Parathyroid adenoma (tissue), 2 donors: ENCODE data around the gene NOC2L.
A peak's percentile ranks its signal among the peaks of the same experiment; 100 is the strongest.

ENCODE experiments used
- H2AFZ ChIP-seq: fragments of 300-600 bp; sonication (generic); one replicate; pipeline ENCODE4 v1.7.0; 2017; ENCODE audit warnings: antibody characterized with exemption, mild to moderate bottlenecking
- H3K27ac ChIP-seq: fragments of 300-600 bp; sonication (generic); one replicate; pipeline ENCODE4 v1.7.0; 2017
- H3K27me3 ChIP-seq: fragments of 300-600 bp; sonication (generic); one replicate; pipeline ENCODE4 v1.7.0; 2017; ENCODE audit warnings: low read length; ENCODE audit not compliant: control insufficient read depth, insufficient read depth
- H3K36me3 ChIP-seq: fragments of 300-600 bp; sonication (generic); one replicate; pipeline ENCODE4 v1.7.0; 2017; ENCODE audit warnings: low read length; ENCODE audit not compliant: control insufficient read depth, insufficient read depth
- H3K4me1 ChIP-seq: fragments of 300-600 bp; sonication (generic); one replicate; pipeline ENCODE4 v1.7.0; 2017; ENCODE audit warnings: control low read depth
- H3K4me2 ChIP-seq: fragments of 300-600 bp; sonication (generic); one replicate; pipeline ENCODE4 v1.7.0; 2017; ENCODE audit warnings: low read length
- H3K4me3 ChIP-seq: fragments of 300-600 bp; sonication (generic); one replicate; pipeline ENCODE4 v1.7.0; 2017; ENCODE audit warnings: low read depth, low read length
- H3K79me2 ChIP-seq: fragments of 300-600 bp; sonication (generic); one replicate; pipeline ENCODE4 v1.7.0; 2017; ENCODE audit warnings: control low read depth
- H3K9ac ChIP-seq: fragments of 300-600 bp; sonication (generic); one replicate; pipeline ENCODE4 v1.7.0; 2017; ENCODE audit warnings: mild to moderate bottlenecking
- H3K9me3 ChIP-seq: fragments of 300-600 bp; sonication (generic); one replicate; pipeline ENCODE4 v1.7.0; 2017; ENCODE audit warnings: low read length; ENCODE audit not compliant: control insufficient read depth
- TF ChIP-seq, protein P1 (sequence below): fragments of 300-600 bp; sonication (generic); IDR thresholded peaks from one replicate; pipeline ENCODE4 v1.7.0; 2017; ENCODE audit warnings: antibody characterized with exemption, mild to moderate bottlenecking
- donor health status: primary hyperparathyroidism.

The NOC2L gene

DNA sequence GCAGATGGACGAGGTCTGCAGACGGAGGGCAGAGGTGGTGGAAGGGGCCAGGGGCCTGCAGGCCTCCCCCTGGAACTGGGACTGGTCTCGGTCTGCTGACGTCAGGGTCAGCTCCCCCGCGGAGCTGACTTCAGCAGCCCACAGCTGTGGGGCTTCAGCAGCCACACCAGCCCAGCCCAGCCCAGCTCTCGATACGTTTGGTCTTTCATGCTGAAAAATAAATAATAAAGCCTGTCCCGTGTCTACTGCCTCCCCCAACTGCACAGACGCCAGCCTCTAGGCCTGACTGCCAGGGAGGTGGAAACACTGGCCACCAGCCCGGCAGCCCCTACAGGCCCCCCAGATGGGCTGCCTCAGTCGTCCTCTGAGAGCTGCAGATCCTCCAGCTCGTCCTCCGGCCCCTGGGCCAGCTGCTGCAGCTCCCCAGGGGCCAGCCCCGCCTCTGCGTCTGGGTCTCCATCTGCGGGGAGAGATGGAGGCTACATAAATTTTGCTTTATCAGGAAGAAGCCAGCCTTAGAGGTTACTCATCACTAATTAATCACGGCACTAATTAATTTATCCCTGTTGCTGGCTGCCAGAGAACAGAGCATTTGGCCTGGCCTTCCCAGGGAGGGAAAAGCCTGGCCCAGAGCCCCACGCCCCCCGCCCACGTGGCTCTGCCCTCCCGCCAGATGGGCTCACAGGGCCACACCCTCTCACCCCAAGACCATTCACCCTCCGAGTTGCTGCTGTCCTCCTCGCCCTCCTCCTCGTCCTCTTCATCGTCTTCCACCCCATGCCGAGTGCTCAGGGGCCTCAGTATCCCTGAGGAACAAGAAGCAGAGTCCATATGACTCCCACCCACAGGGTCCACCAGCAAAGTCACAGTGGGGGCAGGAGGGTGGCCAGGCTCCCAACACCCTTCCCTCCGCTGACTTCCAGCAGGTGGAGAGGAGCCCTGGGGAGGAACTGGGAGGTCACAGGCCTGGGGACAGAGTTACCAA, 14.4 kb downstream of the NOC2L start:
- TF ChIP-seq, protein P1, sequence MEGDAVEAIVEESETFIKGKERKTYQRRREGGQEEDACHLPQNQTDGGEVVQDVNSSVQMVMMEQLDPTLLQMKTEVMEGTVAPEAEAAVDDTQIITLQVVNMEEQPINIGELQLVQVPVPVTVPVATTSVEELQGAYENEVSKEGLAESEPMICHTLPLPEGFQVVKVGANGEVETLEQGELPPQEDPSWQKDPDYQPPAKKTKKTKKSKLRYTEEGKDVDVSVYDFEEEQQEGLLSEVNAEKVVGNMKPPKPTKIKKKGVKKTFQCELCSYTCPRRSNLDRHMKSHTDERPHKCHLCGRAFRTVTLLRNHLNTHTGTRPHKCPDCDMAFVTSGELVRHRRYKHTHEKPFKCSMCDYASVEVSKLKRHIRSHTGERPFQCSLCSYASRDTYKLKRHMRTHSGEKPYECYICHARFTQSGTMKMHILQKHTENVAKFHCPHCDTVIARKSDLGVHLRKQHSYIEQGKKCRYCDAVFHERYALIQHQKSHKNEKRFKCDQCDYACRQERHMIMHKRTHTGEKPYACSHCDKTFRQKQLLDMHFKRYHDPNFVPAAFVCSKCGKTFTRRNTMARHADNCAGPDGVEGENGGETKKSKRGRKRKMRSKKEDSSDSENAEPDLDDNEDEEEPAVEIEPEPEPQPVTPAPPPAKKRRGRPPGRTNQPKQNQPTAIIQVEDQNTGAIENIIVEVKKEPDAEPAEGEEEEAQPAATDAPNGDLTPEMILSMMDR = no peak
- H3K4me1 ChIP-seq = peaks cover 2% of the 10 kb centered on the region
- H3K4me2 ChIP-seq = no peak overlapping the region
- H2AFZ ChIP-seq = no peak overlapping the region
- no peaks in the 10 kb centered on the region for H3K79me2 ChIP-seq
- H3K27ac ChIP-seq = no peak overlapping the region
- no peak overlapping the region for H3K9ac ChIP-seq
- no peaks in the 10 kb centered on the region for H3K36me3 ChIP-seq
- H3K9me3 ChIP-seq = no peaks in the 10 kb centered on the region
- H3K4me3 ChIP-seq = no peak overlapping the region
- no peaks in the 10 kb centered on the region for H3K27me3 ChIP-seq

DNA sequence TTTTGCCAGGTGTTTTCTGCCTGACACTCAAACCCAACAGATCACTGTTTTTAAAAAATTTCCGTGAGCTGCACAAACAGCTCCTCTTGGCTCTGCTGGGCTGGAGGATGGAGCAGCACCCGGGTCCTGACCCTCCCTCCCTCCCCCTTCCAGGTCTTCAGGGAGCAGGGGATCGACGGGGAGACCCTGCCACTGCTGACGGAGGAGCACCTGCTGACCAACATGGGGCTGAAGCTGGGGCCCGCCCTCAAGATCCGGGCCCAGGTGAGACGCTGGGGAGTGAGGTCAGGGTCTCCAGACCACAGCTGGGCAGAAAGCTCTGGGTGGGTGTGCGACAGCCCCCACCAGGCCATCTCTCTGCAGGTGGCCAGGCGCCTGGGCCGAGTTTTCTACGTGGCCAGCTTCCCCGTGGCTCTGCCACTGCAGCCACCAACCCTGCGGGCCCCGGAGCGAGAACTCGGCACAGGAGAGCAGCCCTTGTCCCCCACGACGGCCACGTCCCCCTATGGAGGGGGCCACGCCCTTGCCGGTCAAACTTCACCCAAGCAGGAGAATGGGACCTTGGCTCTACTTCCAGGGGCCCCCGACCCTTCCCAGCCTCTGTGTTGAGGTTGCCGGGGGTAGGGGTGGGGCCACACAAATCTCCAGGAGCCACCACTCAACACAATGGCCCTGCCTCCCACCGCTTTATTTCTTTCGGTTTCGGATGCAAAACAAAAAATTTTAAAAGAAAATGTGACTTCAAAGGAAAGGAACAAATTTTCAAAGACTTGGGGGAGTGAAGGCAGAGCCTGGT, 15.3 kb downstream of the NOC2L start:
- Histone ChIP-seq H3K4me3 (no peak overlapping the region), H3K9me3 (no peaks in the 10 kb centered on the region), H3K9ac (no peak overlapping the region), H3K27me3 (no peaks in the 10 kb centered on the region), H3K79me2 (no peaks in the 10 kb centered on the region), H3K4me2 (no peak overlapping the region), H2AFZ (no peak overlapping the region), H3K4me1 (peaks cover 2% of the 10 kb centered on the region), H3K27ac (no peak overlapping the region), H3K36me3 (no peaks in the 10 kb centered on the region)
- TF ChIP-seq, protein P1 = no peak

DNA sequence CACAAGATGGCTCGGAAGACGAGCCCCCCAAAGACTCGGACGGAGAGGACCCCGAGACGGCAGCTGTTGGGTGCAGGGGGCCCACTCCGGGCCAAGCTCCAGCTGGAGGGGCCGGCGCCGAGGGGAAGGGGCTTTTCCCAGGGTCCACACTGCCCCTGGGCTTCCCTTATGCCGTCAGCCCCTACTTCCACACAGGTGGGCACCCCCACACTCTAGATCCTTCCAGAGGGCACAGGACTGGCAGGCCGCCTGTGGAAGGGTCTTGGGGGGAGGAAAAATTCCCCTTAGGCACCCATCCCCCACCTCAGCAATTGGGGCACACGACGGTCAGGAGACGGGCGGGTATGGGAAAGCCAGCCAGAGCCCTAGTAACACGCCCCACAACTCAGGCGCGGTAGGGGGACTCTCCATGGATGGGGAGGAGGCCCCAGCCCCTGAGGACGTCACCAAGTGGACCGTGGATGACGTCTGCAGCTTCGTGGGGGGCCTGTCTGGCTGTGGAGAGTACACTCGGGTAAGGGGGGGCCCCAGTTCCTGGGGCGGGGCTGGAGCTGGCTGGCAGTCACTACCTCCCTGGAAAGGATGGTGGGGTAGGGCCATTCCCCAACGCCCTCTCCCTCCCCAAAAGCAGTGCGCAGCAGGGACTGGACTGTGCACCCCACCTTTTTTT, 16.1 kb downstream of the NOC2L start:
- peaks cover 2% of the 10 kb centered on the region for H3K4me1 ChIP-seq
- H2AFZ ChIP-seq = no peak overlapping the region
- H3K9ac ChIP-seq = no peak overlapping the region
- H3K4me3 ChIP-seq = no peak overlapping the region
- no peaks in the 10 kb centered on the region for H3K27me3 ChIP-seq
- H3K4me2 ChIP-seq = no peak overlapping the region
- no peaks in the 10 kb centered on the region for H3K9me3 ChIP-seq
- TF ChIP-seq, protein P1 = no peak
- H3K36me3 ChIP-seq = no peaks in the 10 kb centered on the region
- no peak overlapping the region for H3K27ac ChIP-seq
- no peaks in the 10 kb centered on the region for H3K79me2 ChIP-seq

DNA sequence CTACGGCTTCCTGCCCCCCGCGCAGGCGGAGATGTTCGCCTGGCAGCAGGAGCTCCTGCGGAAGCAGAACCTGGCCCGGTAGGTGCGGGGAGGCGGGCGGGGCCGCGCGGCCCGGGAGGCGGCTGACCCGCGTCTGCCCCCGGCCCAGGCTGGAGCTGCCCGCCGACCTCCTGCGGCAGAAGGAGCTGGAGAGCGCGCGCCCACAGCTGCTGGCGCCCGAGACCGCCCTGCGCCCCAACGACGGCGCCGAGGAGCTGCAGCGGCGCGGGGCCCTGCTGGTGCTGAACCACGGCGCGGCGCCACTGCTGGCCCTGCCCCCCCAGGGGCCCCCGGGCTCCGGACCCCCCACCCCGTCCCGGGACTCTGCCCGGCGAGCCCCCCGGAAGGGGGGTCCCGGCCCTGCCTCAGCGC, 16.6 kb downstream of the NOC2L start:
- Histone ChIP-seq H3K27ac (no peak overlapping the region), H3K9me3 (no peaks in the 10 kb centered on the region), H3K4me2 (peak overlapping the region; percentile 31), H3K27me3 (no peaks in the 10 kb centered on the region), H3K4me3 (no peak overlapping the region), H3K9ac (no peak overlapping the region), H3K79me2 (no peaks in the 10 kb centered on the region), H3K36me3 (no peaks in the 10 kb centered on the region), H2AFZ (no peak overlapping the region), H3K4me1 (peaks cover 2% of the 10 kb centered on the region)
- TF ChIP-seq, protein P1 = no peak
